GM19193 (cell line): ENCODE data around the gene BNIP3.

Experiments used
- POLR2A ChIP-seq: IDR thresholded peaks from 4 replicates; pipeline ENCODE4 v1.6.1; 2011; ENCODE audit not compliant: insufficient read depth, insufficient read length; ENCODE audit errors: extremely low read depth

The BNIP3 gene, protein sequence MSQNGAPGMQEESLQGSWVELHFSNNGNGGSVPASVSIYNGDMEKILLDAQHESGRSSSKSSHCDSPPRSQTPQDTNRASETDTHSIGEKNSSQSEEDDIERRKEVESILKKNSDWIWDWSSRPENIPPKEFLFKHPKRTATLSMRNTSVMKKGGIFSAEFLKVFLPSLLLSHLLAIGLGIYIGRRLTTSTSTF

DNA sequence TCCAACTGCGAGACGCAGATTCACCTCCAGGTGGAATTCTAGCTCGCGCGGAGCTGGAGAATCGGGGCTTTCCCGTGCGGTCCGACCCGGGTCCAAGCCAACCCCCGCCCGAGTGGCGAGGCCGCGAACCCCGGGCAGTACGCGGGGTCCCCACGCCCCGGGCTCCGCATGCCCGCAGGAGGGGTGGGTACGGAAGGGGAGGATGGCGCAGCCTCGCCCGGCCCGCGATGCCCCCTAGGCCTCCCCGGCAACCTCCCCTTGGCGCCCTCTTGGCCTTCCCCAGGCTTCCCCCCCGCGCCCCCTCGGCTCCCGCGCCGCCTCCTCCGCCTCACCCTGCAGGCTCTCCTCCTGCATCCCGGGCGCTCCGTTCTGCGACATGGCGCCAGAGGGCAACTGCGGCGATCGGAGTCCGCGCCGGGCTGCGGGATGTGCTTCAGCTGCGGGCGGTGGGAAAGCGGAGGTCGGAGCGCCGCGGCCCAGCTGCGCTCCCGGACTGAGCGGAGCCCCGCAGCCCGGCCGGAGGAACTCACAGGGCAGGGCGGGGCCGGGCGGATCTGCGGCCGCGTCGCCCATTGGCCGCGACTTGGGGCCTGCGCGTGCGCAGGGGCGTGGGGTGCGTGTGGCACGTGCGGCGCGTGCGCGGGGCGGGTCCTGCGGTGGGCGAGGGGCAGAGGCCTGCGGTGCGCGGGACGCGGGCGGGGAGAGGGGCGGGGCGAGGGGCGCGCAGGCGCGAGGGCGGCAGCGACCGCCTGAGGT is at the start of gene BNIP3:
Gene BNIP3, minus strand, starts transcription at position 495 of the 756 bp plus-strand sequence. Its CDS starts 117 bp downstream, at position 378.
- TF ChIP-seq POLR2A = peak; percentile 71

GRCh38 chr10:132030898-132031463 is 49.3 kb upstream of the BNIP3 start:
- no peak for TF ChIP-seq POLR2A

- no peak for TF ChIP-seq POLR2A
Measured at GRCh38 chr10:132028706-132029105, 47.0 kb upstream of the BNIP3 start.

GRCh38 chr10:132027423-132027983 is 45.8 kb upstream of the BNIP3 start:
- no peak for TF ChIP-seq POLR2A

- no peak for TF ChIP-seq POLR2A
Measured at GRCh38 chr10:132023092-132023811, 41.5 kb upstream of the BNIP3 start.

DNA sequence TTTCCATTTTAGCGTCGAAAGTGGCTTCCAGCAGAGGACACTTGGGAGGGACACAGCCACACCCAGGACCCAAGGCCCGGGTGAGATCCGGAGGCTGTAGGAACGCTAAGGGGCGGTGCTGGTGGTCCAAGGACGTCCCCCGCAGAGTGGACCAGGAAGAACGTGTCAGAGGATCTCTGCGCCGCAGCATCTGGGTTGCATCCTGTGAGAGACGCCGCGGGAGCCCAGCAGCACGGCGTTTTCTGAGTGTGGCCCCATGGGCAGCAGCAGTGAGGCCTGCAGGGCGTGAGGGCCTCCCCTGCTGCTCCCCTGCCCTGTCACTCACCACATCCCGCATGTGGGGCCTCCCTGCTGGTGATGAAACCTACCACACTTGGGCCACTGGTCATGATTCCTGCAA is 40.5 kb upstream of the BNIP3 start:
- TF ChIP-seq POLR2A = no peak

- TF ChIP-seq POLR2A = no peak
Measured at GRCh38 chr10:132021504-132022143, 39.9 kb upstream of the BNIP3 start.

GRCh38 chr10:132021046-132021445 is 39.3 kb upstream of the BNIP3 start:
- TF ChIP-seq POLR2A = no peak

DNA sequence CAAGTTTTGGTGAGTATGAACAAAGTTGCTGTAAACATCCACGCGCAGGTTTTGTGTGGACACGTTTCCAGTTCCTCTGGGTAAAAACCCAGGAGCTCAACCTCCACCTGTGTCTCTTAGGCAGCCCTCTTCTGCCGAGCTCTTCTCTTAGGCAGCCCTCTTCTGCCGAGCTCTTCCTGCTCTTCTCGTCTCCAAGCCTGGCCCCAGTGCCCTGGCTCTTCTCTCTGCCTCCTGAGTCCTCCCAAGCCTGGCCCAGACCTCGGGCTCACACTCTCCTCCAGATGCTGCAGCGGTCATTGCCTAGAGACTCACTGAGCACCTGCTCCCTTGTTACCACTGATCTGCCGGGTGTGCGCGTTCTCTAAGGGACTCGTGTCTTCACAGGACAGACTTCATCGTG is 38.7 kb upstream of the BNIP3 start:
- TF ChIP-seq POLR2A = no peak

- no peak for TF ChIP-seq POLR2A
Measured at GRCh38 chr10:132019366-132019765, 37.6 kb upstream of the BNIP3 start.

- no peak for TF ChIP-seq POLR2A
Measured at GRCh38 chr10:132018446-132018845, 36.7 kb upstream of the BNIP3 start.

DNA sequence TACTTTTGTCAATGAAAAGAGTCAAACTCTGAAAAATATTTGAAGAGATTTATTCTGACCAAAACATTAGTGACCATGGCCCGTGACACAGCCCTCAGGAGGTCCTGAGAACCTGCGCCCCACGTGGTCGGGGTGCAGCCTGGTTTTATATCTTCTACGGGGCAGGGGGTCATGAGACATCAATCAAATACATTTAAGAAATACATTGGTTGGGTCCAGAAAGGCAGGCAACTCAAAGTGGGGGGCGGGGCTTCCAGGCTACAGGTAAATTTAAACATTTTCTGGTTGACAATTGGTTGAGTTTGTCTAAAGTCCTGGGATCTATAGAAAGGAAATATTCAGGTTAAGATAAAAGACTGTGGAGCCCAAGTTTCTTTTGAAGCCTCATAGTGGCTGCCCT is 34.8 kb upstream of the BNIP3 start:
- no peak for TF ChIP-seq POLR2A

DNA sequence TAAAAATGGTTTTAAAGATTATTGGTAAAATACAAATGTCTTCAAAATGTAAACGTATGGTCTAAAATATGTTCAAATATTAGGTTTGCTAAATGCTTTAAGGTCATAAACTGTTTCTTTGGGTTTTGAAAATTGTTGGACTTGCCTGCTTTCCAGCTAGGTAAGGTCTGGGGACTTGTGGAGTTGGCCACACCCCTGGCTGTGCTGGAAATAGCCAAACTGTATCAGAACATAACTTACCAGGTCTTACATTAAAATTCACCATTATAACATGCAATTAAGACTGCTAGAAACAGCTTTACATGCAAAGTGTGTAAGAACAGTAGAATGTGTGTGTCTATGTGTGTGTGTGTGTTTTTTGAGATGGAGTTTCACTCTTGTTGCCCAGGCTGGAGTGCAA is 29.7 kb upstream of the BNIP3 start:
- no peak for TF ChIP-seq POLR2A

- TF ChIP-seq POLR2A = no peak
Measured at GRCh38 chr10:132011024-132011423, 29.3 kb upstream of the BNIP3 start.

DNA sequence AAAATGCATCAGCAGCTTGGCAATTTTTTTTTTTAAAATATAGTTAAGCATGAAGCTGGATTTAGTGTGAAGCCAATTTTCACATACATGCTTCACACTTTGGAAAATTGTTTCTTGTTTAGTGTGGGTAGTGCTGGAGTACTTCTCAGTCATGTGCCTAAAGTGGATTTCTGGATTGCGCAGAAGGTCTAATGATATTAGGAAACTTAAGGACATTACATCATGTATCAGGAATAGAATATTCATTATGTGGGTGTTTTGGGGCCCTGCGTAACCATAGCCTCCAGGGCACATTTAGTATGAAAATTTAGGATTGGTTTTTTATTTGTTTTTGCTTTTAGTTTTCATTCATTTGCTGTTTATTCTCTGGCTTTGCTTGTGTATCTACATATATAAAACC is 28.8 kb upstream of the BNIP3 start:
- TF ChIP-seq POLR2A = no peak
